Pancreas (tissue), 10 donors: ENCODE measurements around the gene MMP3. TPM values are rescaled to one million over a fixed set of nuclear protein-coding genes. Genes with fewer than 3 reads are reported as not detected.

Experiments
- ATAC-seq, 4 donors: fragments of 200-7000 bp; cut with Tn5 transposase; one replicate each; pipeline versions ENCODE4 v1.8.0 to v1.9.1; 2020; ENCODE audit warnings: mild to moderate bottlenecking in 4 of 4, moderate library complexity in 4 of 4
- DNase-seq, 6 donors: peaks; one replicate each; pipeline ENCODE4 v3.0.0-alpha.2; 2020
- FAIRE-seq: peaks from 2 replicates; lab custom pipeline; 2012; peaks lifted over from hg19 to GRCh38; lab: Jason Lieb, UNC
- H3K27ac ChIP-seq, 4 donors: fragments of 200-600 bp; sonication (generic); 1 replicate in 3 of 4; 2 replicates in 1 of 4; pipeline versions ENCODE4 v1.5.0 to v1.8.0; 2020
- H3K27me3 ChIP-seq, 4 donors: fragments of 200-600 bp; one replicate each; pipeline ENCODE4 v1.8.0; 2021
- H3K36me3 ChIP-seq, 3 donors: fragments of 200-600 bp; sonication (generic) in 1 of 3; one replicate each; pipeline versions ENCODE4 v1.5.0 to v1.8.0; 2020 to 2021
- H3K4me1 ChIP-seq, 3 donors: fragments of 200-600 bp; one replicate each; pipeline ENCODE4 v1.8.0; 2021
- H3K4me3 ChIP-seq, 4 donors: fragments of 200-600 bp; sonication (generic) in 2 of 4; one replicate each; pipeline versions ENCODE4 v1.5.0 to v1.8.0; 2020 to 2021
- H3K9me3 ChIP-seq, 4 donors: fragments of 200-600 bp; one replicate each; pipeline ENCODE4 v1.8.0; 2021
- CTCF ChIP-seq, 4 donors: fragments of 200-600 bp; sonication (generic) in 3 of 4; IDR thresholded peaks; one replicate each; pipeline versions ENCODE4 v1.5.0 to v1.8.0; 2021; ENCODE audit warnings: antibody characterized with exemption in 4 of 4
- WGBS, 2 donors: extraction: QIAGEN DNeasy Blood & Tissue Kit; methylation state at CpG; one replicate each; pipeline ENCODE4 v1.1.7; 2013; 5-methylcytosine and 5-hydroxymethylcytosine counted together
- intact Hi-C, 3 donors: fragments of 100-400 bp; cut with DNase I; formaldehyde crosslinking; loops; one replicate each; pipeline versions ENCODE4 v1.11.1 to v1.14.2; 2022
- polyA plus RNA-seq, 2 donors: library from polyadenylated mRNA; stranded (reverse); fragments of 200-250 nt; gene quantifications; one replicate each; pipeline ENCODE4 v1.2.3, GENCODE V29; 2013
- total RNA-seq, 6 donors: library from RNA; stranded (reverse); fragmentation: NEBNext Ultra II Directional in 4 of 6; extraction: Animal tissue kit (Norgen Biotek cat#: 25700) in 4 of 6; gene quantifications; one replicate each; pipeline versions ENCODE4 v1.2.1 to v1.2.4, GENCODE V29; 2021 to 2023
- donor health status: healthy with polysubstance abuse.
- donor health status: DM: no; HTN: no; CAD: no; lungs with moderate emphysema.
- donor health status: DM: no; HTN: no; CAD: no.
- donor health status: control.
- donor health status: control.
- donor health status: Bipolar disorder and iron deficiency.
- donor health status: DM: yes; HTN: yes; CAD: no.
- donor health status: DM: no; HTN: no; CAD: no.
- donor health status: DM: no; HTN: no; CAD: no.
- donor health status: DM: yes; HTN: yes; CAD: no.

Gene MMP3
- total and polyA plus RNA-seq, 8 donors, result 0.05 to 0.16 TPM; not detected in 6

DNA sequence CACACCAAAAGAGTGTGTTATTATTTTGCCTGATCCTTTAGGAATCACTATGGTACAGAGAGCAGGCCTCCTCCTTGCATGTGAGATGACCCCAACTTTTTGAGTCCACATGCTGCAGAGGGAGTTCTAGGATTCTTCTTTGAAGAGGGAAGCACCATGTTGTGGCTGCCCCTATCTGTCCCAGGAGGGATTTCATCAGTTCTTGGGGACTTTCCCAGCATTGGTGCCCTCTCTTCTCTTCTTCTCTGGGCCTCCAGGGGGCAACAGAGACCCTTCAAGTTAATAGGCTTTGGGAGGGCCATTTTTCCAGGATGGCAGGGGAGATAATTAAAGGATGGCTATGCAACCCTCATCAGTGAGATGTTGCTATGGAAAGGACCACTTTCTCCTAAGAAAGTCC is 49.0 kb downstream of the MMP3 start:
- intact Hi-C loops, result no loop called here
- ATAC-seq, result no peak
- no peaks in the 10 kb centered on the region for H3K27me3 ChIP-seq
- TF ChIP-seq CTCF (IDR thresholded peaks at IDR 0.05), result no peak
- no peak overlapping the region for H3K4me3 ChIP-seq
- H3K36me3 ChIP-seq, result no peaks in the 10 kb centered on the region
- H3K4me1 ChIP-seq, result no peaks in the 10 kb centered on the region
- FAIRE-seq, result no peak
- no peak for DNase-seq
- H3K27ac ChIP-seq, result no peak overlapping the region
- no peaks in the 10 kb centered on the region for H3K9me3 ChIP-seq

- H3K36me3 ChIP-seq, result no peaks in the 10 kb centered on the region
- WGBS, 2 donors, result 75 to 82% methylated on average over 6 of the region's 6 CpGs
- DNase-seq (no peak), FAIRE-seq (no peak), ATAC-seq (peak in 1 of 4 donors; percentile 50)
- H3K27me3 ChIP-seq, result no peaks in the 10 kb centered on the region
- TF ChIP-seq CTCF (IDR thresholded peaks at IDR 0.05), result no peak
- H3K27ac ChIP-seq, result no peak overlapping the region
- H3K4me3 ChIP-seq, result no peak overlapping the region
- H3K4me1 ChIP-seq, result no peaks in the 10 kb centered on the region
- intact Hi-C loops, result no loop called here
- H3K9me3 ChIP-seq, result no peaks in the 10 kb centered on the region
These were observed 49.6 kb downstream of the MMP3 start for GRCh38 chr11:102793677-102794290.

DNA sequence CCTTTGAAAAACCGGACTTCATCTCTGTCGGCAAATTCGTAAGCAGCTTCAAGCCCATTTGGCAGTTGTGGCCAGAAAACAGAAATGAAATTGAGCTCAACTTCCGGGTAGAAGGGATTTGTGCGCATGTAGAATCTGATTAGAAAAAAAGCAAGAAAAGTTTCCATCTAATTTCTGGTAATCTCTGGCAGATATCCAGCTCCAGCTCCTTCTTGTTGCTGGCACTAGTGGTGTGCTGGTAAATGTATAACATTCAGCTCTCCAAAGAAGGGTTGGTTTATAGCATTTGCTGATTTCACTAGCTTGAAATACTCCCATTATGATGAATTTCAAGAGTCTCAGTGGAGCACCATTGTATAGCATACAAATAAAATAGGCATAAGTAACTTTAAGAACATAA is 50.8 kb downstream of the MMP3 start:
- intact Hi-C loops, result no loop called here
- Histone ChIP-seq H3K9me3 (no peaks in the 10 kb centered on the region), H3K27me3 (no peaks in the 10 kb centered on the region), H3K4me3 (no peak overlapping the region), H3K27ac (no peak overlapping the region), H3K4me1 (no peaks in the 10 kb centered on the region), H3K36me3 (no peaks in the 10 kb centered on the region)
- DNase-seq (no peak), ATAC-seq (peak in 2 of 4 donors; percentile 40 to 77), FAIRE-seq (no peak)
- TF ChIP-seq CTCF (IDR thresholded peaks at IDR 0.05), result no peak
- 39 to 49% methylated on average over 5 of the region's 5 CpGs for WGBS, 2 donors

DNA sequence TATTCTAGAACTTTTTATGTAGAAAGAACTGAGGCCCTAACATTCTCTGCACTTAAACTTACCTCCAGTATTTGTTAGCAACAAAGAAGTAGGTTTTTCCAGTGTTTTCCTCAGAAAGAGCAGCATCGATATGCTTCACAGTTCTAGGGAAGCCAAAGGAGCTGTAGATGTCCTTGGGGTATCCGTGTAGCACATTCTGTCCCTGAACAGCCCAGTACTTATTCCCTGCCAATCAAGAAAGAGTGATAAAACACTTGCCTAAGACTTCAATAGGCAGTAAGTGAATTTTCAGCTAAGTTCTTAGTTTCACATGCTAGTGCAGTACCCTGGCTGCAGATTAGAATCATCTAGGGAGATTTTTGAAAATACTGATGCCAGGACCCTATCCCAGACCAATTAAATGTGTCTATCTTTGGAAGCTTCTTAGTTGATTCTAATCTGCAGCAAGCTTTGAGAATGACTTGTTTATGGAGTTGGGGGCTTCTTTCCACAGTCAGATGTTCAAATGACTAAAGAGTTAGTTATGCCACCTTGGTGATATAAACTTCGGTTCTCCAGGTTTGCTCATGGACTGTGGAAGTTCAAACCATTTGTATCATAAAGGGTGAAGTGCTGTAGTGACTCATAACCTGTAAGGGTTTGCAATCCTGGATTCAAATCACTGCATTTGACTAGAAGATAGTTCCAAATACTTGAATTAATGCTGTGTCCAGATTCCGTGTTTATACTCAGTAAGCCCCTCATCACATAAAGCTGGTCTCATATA is 52.0 kb downstream of the MMP3 start:
- TF ChIP-seq CTCF (IDR thresholded peaks at IDR 0.05), result no peak
- intact Hi-C loops, result no loop called here
- Histone ChIP-seq H3K27me3 (no peaks in the 10 kb centered on the region), H3K36me3 (no peaks in the 10 kb centered on the region), H3K4me3 (no peak overlapping the region), H3K27ac (no peak overlapping the region), H3K9me3 (no peaks in the 10 kb centered on the region), H3K4me1 (no peaks in the 10 kb centered on the region)
- FAIRE-seq (no peak), DNase-seq (no peak), ATAC-seq (no peak)
- WGBS, 2 donors, result 45 to 59% methylated on average over 4 of the region's 4 CpGs
